IMR-90 (cell line): ENCODE measurements around the gene SHB. TPM values are rescaled to one million over a fixed set of nuclear protein-coding genes. Genes with fewer than 3 reads are reported as not detected.

Experiments
- ATAC-seq: fragments of 200-7000 bp; cut with Tn5 transposase; 2 replicates; pipeline ENCODE4 v1.9.1; 2020; ENCODE audit warnings: low read depth, mild to moderate bottlenecking, moderate library complexity
- BruUV-seq: library from RNA; stranded (reverse); fragments of 400-500 nt; replicated peaks from 2 replicates; lab custom pipeline; 2021; lab: Mats Ljungman, UMichigan
- CTCF ChIA-PET: fragments of 300-600 bp; formaldehyde crosslinking; extraction: SDS; loops from one replicate; lab custom pipeline; 2021; ENCODE audit warnings: antibody characterized with exemption; lab: Yijun Ruan, JAX
- POLR2A ChIA-PET: fragments of 300-600 bp; sonication (Branson Sonifier 250); formaldehyde crosslinking; loops from one replicate; lab custom pipeline; 2022; ENCODE audit warnings: antibody characterized with exemption; ENCODE audit not compliant: unreplicated experiment; lab: Charles Lee
- DNase-seq: peaks from one replicate; pipeline ENCODE4 v3.0.0; 2013
- H2AFZ ChIP-seq: replicated peaks from 2 replicates; pipeline ENCODE3; 2013; ENCODE audit warnings: low read length, mild to moderate bottlenecking; ENCODE audit not compliant: poor library complexity
- H2AK5ac ChIP-seq: 2 replicates; pipeline ENCODE4 v1.6.1; 2013; ENCODE audit warnings: low read depth, low read length, inconsistent platforms
- H2AK9ac ChIP-seq: replicated peaks from 2 replicates; pipeline ENCODE3; 2013; ENCODE audit warnings: mild to moderate bottlenecking, low read depth, low read length, moderate library complexity; ENCODE audit not compliant: poor library complexity
- H2BK120ac ChIP-seq: 2 replicates; pipeline ENCODE4 v1.6.1; 2013; ENCODE audit warnings: low read depth, low read length, inconsistent platforms
- H2BK15ac ChIP-seq: 3 replicates; pipeline ENCODE4 v1.6.1; 2013; ENCODE audit warnings: low read depth, low read length, inconsistent platforms
- H2BK20ac ChIP-seq: 2 replicates; pipeline ENCODE4 v1.6.1; 2013; ENCODE audit warnings: low read depth, mild to moderate bottlenecking, inconsistent platforms, low read length, moderate library complexity
- H2BK5ac ChIP-seq: 2 replicates; pipeline ENCODE4 v1.6.1; 2013; ENCODE audit warnings: mild to moderate bottlenecking, low read depth, low read length, inconsistent platforms; ENCODE audit not compliant: poor library complexity, severe bottlenecking
- H3K14ac ChIP-seq: replicated peaks from 2 replicates; pipeline ENCODE4 v1.6.1; 2013; ENCODE audit warnings: low read depth, low read length, inconsistent platforms
- H3K18ac ChIP-seq: 2 replicates; pipeline ENCODE4 v1.6.1; 2013; ENCODE audit warnings: low read depth, low read length, control low read depth
- H3K23ac ChIP-seq: 2 replicates; pipeline ENCODE4 v1.6.1; 2013; ENCODE audit warnings: low read depth, low read length, inconsistent platforms
- H3K27ac ChIP-seq: 2 replicates; pipeline ENCODE4 v1.5.1; 2013; ENCODE audit warnings: mild to moderate bottlenecking, control low read depth, low read length; ENCODE audit not compliant: insufficient read depth
- H3K27me3 ChIP-seq: 2 replicates; pipeline ENCODE4 v1.6.1; 2013; ENCODE audit warnings: low read length; ENCODE audit not compliant: control insufficient read depth, insufficient read depth
- H3K36me3 ChIP-seq: 2 replicates; pipeline ENCODE4 v1.6.1; 2013; ENCODE audit warnings: low read length, mixed read lengths; ENCODE audit not compliant: control insufficient read depth, insufficient read depth
- H3K4ac ChIP-seq: 2 replicates; pipeline ENCODE4 v1.6.1; 2013; ENCODE audit warnings: low read depth, low read length, inconsistent platforms
- H3K4me1 ChIP-seq: 2 replicates; pipeline ENCODE4 v1.6.1; 2013; ENCODE audit warnings: low read length, mixed read lengths; ENCODE audit not compliant: control insufficient read depth, insufficient read depth
- H3K4me2 ChIP-seq: 2 replicates; pipeline ENCODE4 v1.6.1; 2013; ENCODE audit warnings: low read depth, mild to moderate bottlenecking, control low read depth, low read length, moderate library complexity
- H3K4me3 ChIP-seq: 2 replicates; pipeline ENCODE4 v1.5.1; 2013; ENCODE audit warnings: low read depth, mild to moderate bottlenecking, control low read depth, low read length, moderate library complexity; ENCODE audit not compliant: insufficient read depth
- H3K56ac ChIP-seq: 2 replicates; pipeline ENCODE4 v1.6.1; 2013; ENCODE audit warnings: low read length, inconsistent platforms; ENCODE audit not compliant: insufficient read depth; ENCODE audit errors: extremely low read depth
- H3K79me1 ChIP-seq, 2 experiments: 2 replicates each; pipeline ENCODE4 v1.6.1; 2013; ENCODE audit warnings: low read length in 2 of 2, inconsistent platforms in 1 of 2, low read depth in 1 of 2
- H3K9ac ChIP-seq: 2 replicates; pipeline ENCODE4 v1.6.1; 2013; ENCODE audit warnings: low read depth, low read length, control low read depth
- H3K9me1 ChIP-seq: 2 replicates; pipeline ENCODE4 v1.6.1; 2013; ENCODE audit warnings: low read length, inconsistent platforms; ENCODE audit not compliant: insufficient read depth
- H3K9me3 ChIP-seq: 2 replicates; pipeline ENCODE4 v1.6.1; 2013; ENCODE audit warnings: low read length; ENCODE audit not compliant: control insufficient read depth, insufficient read depth
- H4K20me1 ChIP-seq: 2 replicates; pipeline ENCODE4 v1.6.1; 2013; ENCODE audit warnings: low read length, inconsistent platforms; ENCODE audit not compliant: insufficient read depth
- H4K5ac ChIP-seq: 2 replicates; pipeline ENCODE4 v1.6.1; 2013; ENCODE audit warnings: mild to moderate bottlenecking, low read depth, low read length, control low read depth
- H4K8ac ChIP-seq, 2 experiments: 2 replicates each; pipeline ENCODE4 v1.6.1; 2013; ENCODE audit warnings: low read depth in 2 of 2, low read length in 2 of 2, control low read depth in 1 of 2, inconsistent platforms in 1 of 2
- H4K91ac ChIP-seq: 2 replicates; pipeline ENCODE4 v1.6.1; 2013; ENCODE audit warnings: low read depth, low read length, inconsistent platforms; ENCODE audit not compliant: insufficient read depth
- MAFK ChIP-seq: IDR thresholded peaks from 2 replicates; pipeline ENCODE4 v1.6.1; 2012; ENCODE audit warnings: low read depth, low read length, improper control_type of control experiment
- RAD21 ChIP-seq: IDR thresholded peaks from 2 replicates; pipeline ENCODE4 v1.6.1; 2012; ENCODE audit warnings: low read length, improper control_type of control experiment
- RCOR1 ChIP-seq: IDR thresholded peaks from 2 replicates; pipeline ENCODE4 v1.6.1; 2012; ENCODE audit warnings: mild to moderate bottlenecking, low read length, improper control_type of control experiment; ENCODE audit not compliant: insufficient replicate concordance
- WGBS, 2 experiments: methylation state at CpG; one replicate each; pipeline versions ENCODE4 v1.1.5 to v1.1.7; 2013; ENCODE audit warnings: missing lambda C conversion rate in 2 of 2; ENCODE audit not compliant: insufficient read length in 1 of 2; ENCODE audit errors: extremely low coverage in 2 of 2; 5-methylcytosine and 5-hydroxymethylcytosine counted together
- dilution Hi-C: fragments of 300-500 bp; cut with HindIII; formaldehyde crosslinking; loops from one replicate; pipeline ENCODE4 v1.14.3; 2018; ENCODE audit warnings: low sequenced_read_pairs; ENCODE audit not compliant: unreplicated experiment
- in situ Hi-C: fragments of 300-500 bp; cut with MboI; formaldehyde crosslinking; loops from 3 replicates; pipeline ENCODE4 v1.14.3; 2019; ENCODE audit warnings: low sequenced_read_pairs, inconsistent platforms, mixed read lengths
- intact Hi-C: fragments of 100-400 bp; cut with micrococcal nuclease; formaldehyde crosslinking; loops from 2 replicates; pipeline ENCODE4 v1.10.0; 2022
- polyA plus RNA-seq, 3 experiments: library from polyadenylated mRNA; depleted of rRNA; stranded (reverse); fragments of >200 nt; gene quantifications; 2 replicates each; pipeline ENCODE4 v1.2.3, GENCODE V29; 2012; ENCODE audit warnings: low replicate concordance in 1 of 3
- total RNA-seq: library from RNA; depleted of rRNA; stranded (reverse); fragments of >200 nt; gene quantifications from 2 replicates; pipeline ENCODE4 v1.2.3, GENCODE V29; 2012
- TF ChIP-seq, protein P1 (sequence below): conservative IDR thresholded peaks from 2 replicates; pipeline ENCODE4 v1.5.1; 2012; ENCODE audit warnings: mild to moderate bottlenecking, low read depth, low read length, improper control_type of control experiment

Gene SHB
- total and polyA plus RNA-seq, 2 of the 4 experiments (the other 2 are of a cell fraction): 6.1 to 20.4 TPM

- dilution Hi-C loops: loop anchor here (25.0 kb wide), 1 partner anchor 135 kb away; the partner anchor contains the start of gene SHB
- peaks cover 24% of the 10 kb centered on the region for H4K20me1 ChIP-seq
- H3K23ac ChIP-seq: peak overlapping the region; percentile 23; the same call in 1 of the 2 replicates
These were observed 141.9 kb downstream of the SHB start for GRCh38 chr9:37927132-37927531.

More at GRCh38 chr9:37927132-37927531, 141.9 kb downstream of the SHB start:
- H2AK5ac ChIP-seq: peak overlapping the region; percentile 56; the same call in 1 of the 2 replicates
- no peak overlapping the region for H2BK20ac ChIP-seq
- no peak overlapping the region for H3K56ac ChIP-seq
- H4K5ac ChIP-seq: no peak overlapping the region
- intact Hi-C loops: no loop called here
- H3K27ac ChIP-seq: no peak overlapping the region
- H3K4me1 ChIP-seq: peaks cover 18% of the 10 kb centered on the region
- peak overlapping the region; percentile 46; the same call in 1 of the 2 replicates for H3K4ac ChIP-seq
- 65% methylated on average over 5 of the region's 9 CpGs; no CpG with 5 or more reads in 1 of the 2 experiments for WGBS, 2 experiments
- H3K4me2 ChIP-seq: no peak overlapping the region
- H4K91ac ChIP-seq: no peak overlapping the region
- peak overlapping the region; percentile 46 for H3K14ac ChIP-seq
- peaks cover 75 to 90% of the 10 kb centered on the region in 2 experiments for H3K79me1 ChIP-seq
- DNase-seq (no peak), ATAC-seq (no peak)
- BruUV-seq: no TSS peak
- TF ChIP-seq RAD21: no peak
- TF ChIP-seq, protein P1, sequence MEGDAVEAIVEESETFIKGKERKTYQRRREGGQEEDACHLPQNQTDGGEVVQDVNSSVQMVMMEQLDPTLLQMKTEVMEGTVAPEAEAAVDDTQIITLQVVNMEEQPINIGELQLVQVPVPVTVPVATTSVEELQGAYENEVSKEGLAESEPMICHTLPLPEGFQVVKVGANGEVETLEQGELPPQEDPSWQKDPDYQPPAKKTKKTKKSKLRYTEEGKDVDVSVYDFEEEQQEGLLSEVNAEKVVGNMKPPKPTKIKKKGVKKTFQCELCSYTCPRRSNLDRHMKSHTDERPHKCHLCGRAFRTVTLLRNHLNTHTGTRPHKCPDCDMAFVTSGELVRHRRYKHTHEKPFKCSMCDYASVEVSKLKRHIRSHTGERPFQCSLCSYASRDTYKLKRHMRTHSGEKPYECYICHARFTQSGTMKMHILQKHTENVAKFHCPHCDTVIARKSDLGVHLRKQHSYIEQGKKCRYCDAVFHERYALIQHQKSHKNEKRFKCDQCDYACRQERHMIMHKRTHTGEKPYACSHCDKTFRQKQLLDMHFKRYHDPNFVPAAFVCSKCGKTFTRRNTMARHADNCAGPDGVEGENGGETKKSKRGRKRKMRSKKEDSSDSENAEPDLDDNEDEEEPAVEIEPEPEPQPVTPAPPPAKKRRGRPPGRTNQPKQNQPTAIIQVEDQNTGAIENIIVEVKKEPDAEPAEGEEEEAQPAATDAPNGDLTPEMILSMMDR: no peak
- TF ChIP-seq RCOR1: no peak
- TF ChIP-seq MAFK: no peak
- in situ Hi-C loops: loop anchor here (10.0 kb wide), 1 partner anchor 138 kb away; the partner anchor contains the start of gene SHB
- H2BK15ac ChIP-seq: no peak overlapping the region
- no peak overlapping the region for H2AFZ ChIP-seq
- no peak overlapping the region for H3K9ac ChIP-seq
- H3K27me3 ChIP-seq: no peaks in the 10 kb centered on the region
- no peak overlapping the region for H2AK9ac ChIP-seq
- no peak overlapping the region for H3K18ac ChIP-seq
- no peak overlapping the region for H3K4me3 ChIP-seq
- H3K9me3 ChIP-seq: no peaks in the 10 kb centered on the region
- no peak overlapping the region for H2BK120ac ChIP-seq
- peaks cover 26% of the 10 kb centered on the region for H3K36me3 ChIP-seq
- CTCF ChIA-PET: no interaction called here
- peaks cover 30% of the 10 kb centered on the region for H3K9me1 ChIP-seq
- peak overlapping the region in 1 of 2 experiments; percentile 12; a peak in 2 of 4 replicates for H4K8ac ChIP-seq
- POLR2A ChIA-PET: no interaction called here
- no peak overlapping the region for H2BK5ac ChIP-seq
